WI38 (cell line): Measurements from ENCODE around the gene CCDC106.

Source experiments
- H3K4me3 ChIP-seq: 2 replicates; pipeline ENCODE4 v1.5.1; 2011; ENCODE audit warnings: low read depth, mild to moderate bottlenecking, control low read depth, low read length
- CTCF ChIP-seq: IDR thresholded peaks from 2 replicates; pipeline ENCODE4 v1.5.1; 2012; ENCODE audit warnings: low read depth, mild to moderate bottlenecking, control low read depth, low read length

The CCDC106 gene

GRCh38 chr19:55680339-55681130 is 32.5 kb downstream of the CCDC106 start:
- H3K4me3 ChIP-seq, result no peak overlapping the region
- no peak for TF ChIP-seq CTCF

GRCh38 chr19:55681131-55682092 is 33.4 kb downstream of the CCDC106 start:
- TF ChIP-seq CTCF, result no peak
- H3K4me3 ChIP-seq, result no peak overlapping the region

GRCh38 chr19:55683449-55684261 is 35.6 kb downstream of the CCDC106 start:
- H3K4me3 ChIP-seq, result no peak overlapping the region
- no peak for TF ChIP-seq CTCF

- H3K4me3 ChIP-seq, result no peak overlapping the region
- TF ChIP-seq CTCF, result no peak
These were observed 37.1 kb downstream of the CCDC106 start for GRCh38 chr19:55684946-55685681.

- no peak overlapping the region for H3K4me3 ChIP-seq
- no peak for TF ChIP-seq CTCF
These were observed 37.8 kb downstream of the CCDC106 start for GRCh38 chr19:55685776-55686175.

GRCh38 chr19:55686311-55687050 is 38.5 kb downstream of the CCDC106 start:
- H3K4me3 ChIP-seq, result no peak overlapping the region
- TF ChIP-seq CTCF, result no peak
